ENCODE measurements around the gene PHLDA2. TPM values are rescaled to one million over a fixed set of nuclear protein-coding genes. Genes with fewer than 3 reads are reported as not detected.

The PHLDA2 gene
- total RNA-seq, 6 experiments from 2014 or later = 102 to 149 (median 125) TPM

DNA sequence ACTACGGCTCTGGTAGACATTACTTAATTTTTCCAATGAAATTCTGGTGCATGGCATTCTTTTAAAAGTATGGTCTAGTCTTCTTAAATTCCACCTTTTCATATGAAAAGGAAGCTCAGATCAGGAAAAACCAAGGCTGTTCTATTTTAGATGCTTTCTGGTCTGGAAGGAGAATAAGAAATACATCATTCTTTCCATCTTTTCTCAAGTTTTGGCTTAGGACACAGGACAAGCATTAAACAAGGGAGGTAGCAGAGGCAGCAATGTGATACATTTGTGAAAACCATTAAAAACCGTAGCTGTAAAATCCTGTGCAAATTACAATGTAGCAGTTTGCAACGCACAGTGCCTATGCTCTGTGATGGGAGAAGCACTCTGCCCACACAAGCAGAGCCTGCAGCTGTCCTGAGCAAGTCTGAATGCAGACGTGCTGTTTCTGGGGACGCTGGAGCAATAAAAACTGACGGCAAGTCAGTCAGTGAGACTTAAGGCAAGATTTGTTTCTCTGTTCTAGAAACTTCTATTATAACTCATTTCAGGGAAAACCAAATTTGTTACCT, 39.2 kb upstream of the PHLDA2 start:
- H3K4me3 Mint-ChIP-seq = no peak overlapping the region
- peaks cover 12% of the 10 kb centered on the region for H3K4me1 Mint-ChIP-seq (ENCODE audit: low read depth)
- H3K27me3 Mint-ChIP-seq (ENCODE audit: insufficient read depth) = peaks cover 5% of the 10 kb centered on the region
- no peak for TF ChIP-seq CTCF (IDR thresholded peaks at IDR 0.05)
- no peaks in the 10 kb centered on the region for H3K9me3 Mint-ChIP-seq
- no peak overlapping the region for H3K27ac Mint-ChIP-seq
- H3K36me3 Mint-ChIP-seq (ENCODE audit: low read depth) = peaks cover 54% of the 10 kb centered on the region
- DNase-seq = no peak

DNA sequence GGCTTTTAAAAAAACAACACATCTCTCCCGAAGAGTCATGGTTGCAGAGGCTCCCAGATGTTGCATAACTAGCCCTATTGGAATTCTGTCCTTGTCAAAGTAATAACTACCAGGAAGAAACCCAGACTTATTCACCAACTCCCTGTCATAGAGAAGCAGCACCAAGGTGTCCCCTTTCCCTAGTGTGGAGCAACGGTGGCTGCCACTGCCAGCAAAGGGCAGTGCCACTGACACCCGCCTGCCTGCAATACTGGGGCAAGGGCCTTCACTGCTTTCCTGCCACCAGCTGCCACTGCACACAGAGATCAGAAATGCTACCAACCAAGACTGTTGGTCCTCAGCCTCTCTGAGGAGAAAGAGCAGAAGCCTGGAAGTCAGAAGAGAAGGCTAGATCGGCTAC, 35.6 kb upstream of the PHLDA2 start:
- Mint-ChIP-seq H3K4me3 (no peak overlapping the region), H3K9me3 (no peaks in the 10 kb centered on the region), H3K27me3 (ENCODE audit: insufficient read depth) (peaks cover 3% of the 10 kb centered on the region; the same call in 1 of the 2 replicates), H3K4me1 (ENCODE audit: low read depth) (peaks cover 6% of the 10 kb centered on the region; the same call in 1 of the 2 replicates), H3K27ac (no peak overlapping the region), H3K36me3 (ENCODE audit: low read depth) (peaks cover 68% of the 10 kb centered on the region)
- no peak for TF ChIP-seq CTCF (IDR thresholded peaks at IDR 0.05)
- DNase-seq = no peak

DNA sequence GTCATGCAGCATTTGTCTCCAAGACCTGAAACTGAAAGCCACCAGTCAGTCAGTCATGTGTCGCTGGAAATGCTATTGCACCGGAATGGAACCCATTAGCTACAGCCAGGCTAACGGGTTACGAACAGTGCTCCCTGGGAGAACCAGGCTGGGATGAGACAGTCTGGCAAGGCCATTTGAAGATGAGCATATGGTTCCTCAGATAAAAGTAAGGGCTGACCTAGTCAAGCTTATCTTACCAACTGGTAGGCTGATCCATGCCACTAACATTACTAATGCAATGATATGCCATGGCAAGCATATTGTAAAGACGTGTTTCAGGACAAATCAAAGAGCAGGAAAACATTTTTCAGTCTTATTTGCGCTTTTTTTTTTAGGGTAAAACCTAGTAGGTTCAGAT, 34.5 kb upstream of the PHLDA2 start:
- H3K27me3 Mint-ChIP-seq (ENCODE audit: insufficient read depth) = peaks cover 3% of the 10 kb centered on the region; the same call in 1 of the 2 replicates
- no peak for TF ChIP-seq CTCF (IDR thresholded peaks at IDR 0.05)
- peaks cover 72% of the 10 kb centered on the region for H3K36me3 Mint-ChIP-seq (ENCODE audit: low read depth)
- H3K27ac Mint-ChIP-seq = no peak overlapping the region
- H3K4me1 Mint-ChIP-seq (ENCODE audit: low read depth) = peaks cover 6% of the 10 kb centered on the region; the same call in 1 of the 2 replicates
- no peak overlapping the region for H3K4me3 Mint-ChIP-seq
- DNase-seq = no peak
- no peaks in the 10 kb centered on the region for H3K9me3 Mint-ChIP-seq

GRCh38 chr11:2963112-2963754, 34.0 kb upstream of the PHLDA2 start:
- Mint-ChIP-seq H3K36me3 (ENCODE audit: low read depth) (peaks cover 73% of the 10 kb centered on the region), H3K27me3 (ENCODE audit: insufficient read depth) (peaks cover 3% of the 10 kb centered on the region; the same call in 1 of the 2 replicates), H3K27ac (no peak overlapping the region), H3K4me3 (no peak overlapping the region), H3K4me1 (ENCODE audit: low read depth) (peaks cover 6% of the 10 kb centered on the region; the same call in 1 of the 2 replicates), H3K9me3 (no peaks in the 10 kb centered on the region)
- TF ChIP-seq CTCF (IDR thresholded peaks at IDR 0.05) = no peak
- no peak for DNase-seq

DNA sequence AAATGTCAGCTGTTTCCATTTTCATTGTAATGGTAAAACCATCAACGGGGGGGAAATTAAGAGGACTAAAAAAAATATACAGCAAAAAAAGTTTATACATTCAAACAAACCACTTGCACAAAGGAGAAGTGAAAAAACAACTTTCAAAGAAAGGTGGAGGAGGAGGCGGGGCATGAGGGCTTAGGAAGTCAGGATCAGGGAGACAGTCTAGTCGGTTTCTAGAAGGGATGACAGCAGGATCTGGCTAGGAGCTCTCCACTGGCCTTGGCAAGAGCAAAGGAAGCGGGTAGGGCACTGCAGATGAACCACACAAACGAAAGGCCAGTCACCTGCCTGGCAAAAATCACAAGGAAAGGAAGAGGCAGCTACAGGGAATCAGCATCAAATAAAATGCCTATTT, 31.9 kb upstream of the PHLDA2 start:
- H3K36me3 Mint-ChIP-seq (ENCODE audit: low read depth) = peaks cover 69% of the 10 kb centered on the region

More for the DNA sequence above, 31.9 kb upstream of the PHLDA2 start:
- TF ChIP-seq CTCF (IDR thresholded peaks at IDR 0.05) = no peak
- no peak overlapping the region; the same call in 1 of the 2 replicates for H3K27ac Mint-ChIP-seq
- peaks cover 3% of the 10 kb centered on the region; the same call in 1 of the 2 replicates for H3K27me3 Mint-ChIP-seq (ENCODE audit: insufficient read depth)
- H3K4me1 Mint-ChIP-seq (ENCODE audit: low read depth) = peaks cover 6% of the 10 kb centered on the region; the same call in 1 of the 2 replicates
- no peaks in the 10 kb centered on the region for H3K9me3 Mint-ChIP-seq
- no peak overlapping the region for H3K4me3 Mint-ChIP-seq
- DNase-seq = no peak

Data from HFFc6 (cell line).